ENCODE data around the gene EPHA6.

The EPHA6 gene

DNA sequence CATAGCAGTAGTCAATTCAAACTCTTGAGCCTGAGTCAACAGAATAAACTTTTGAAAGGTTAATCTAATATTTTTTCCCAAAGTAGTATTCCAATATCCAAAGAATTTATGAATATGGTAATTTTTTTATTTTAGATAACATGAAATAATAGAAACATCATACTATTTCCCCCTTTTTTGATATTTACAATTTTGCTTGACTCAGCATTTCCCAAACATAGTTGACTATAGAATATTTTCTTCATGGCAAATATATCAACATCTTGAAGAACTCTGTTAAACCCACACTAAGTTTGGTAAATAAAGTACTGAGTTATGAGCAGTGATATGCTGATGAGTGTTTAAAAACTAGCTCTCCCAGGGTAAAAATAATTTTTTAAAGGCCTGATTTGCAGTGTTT, 570.2 kb downstream of the EPHA6 start:
- H3K4me3 ChIP-seq (replicated peaks; ENCODE audit: low read depth, low read length), result no peak overlapping the region
- TF ChIP-seq, protein P1, sequence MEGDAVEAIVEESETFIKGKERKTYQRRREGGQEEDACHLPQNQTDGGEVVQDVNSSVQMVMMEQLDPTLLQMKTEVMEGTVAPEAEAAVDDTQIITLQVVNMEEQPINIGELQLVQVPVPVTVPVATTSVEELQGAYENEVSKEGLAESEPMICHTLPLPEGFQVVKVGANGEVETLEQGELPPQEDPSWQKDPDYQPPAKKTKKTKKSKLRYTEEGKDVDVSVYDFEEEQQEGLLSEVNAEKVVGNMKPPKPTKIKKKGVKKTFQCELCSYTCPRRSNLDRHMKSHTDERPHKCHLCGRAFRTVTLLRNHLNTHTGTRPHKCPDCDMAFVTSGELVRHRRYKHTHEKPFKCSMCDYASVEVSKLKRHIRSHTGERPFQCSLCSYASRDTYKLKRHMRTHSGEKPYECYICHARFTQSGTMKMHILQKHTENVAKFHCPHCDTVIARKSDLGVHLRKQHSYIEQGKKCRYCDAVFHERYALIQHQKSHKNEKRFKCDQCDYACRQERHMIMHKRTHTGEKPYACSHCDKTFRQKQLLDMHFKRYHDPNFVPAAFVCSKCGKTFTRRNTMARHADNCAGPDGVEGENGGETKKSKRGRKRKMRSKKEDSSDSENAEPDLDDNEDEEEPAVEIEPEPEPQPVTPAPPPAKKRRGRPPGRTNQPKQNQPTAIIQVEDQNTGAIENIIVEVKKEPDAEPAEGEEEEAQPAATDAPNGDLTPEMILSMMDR (IDR thresholded peaks at IDR 0.05; ENCODE audit: low read length, missing control alignments), result no peak
- no peak for DNase-seq (ENCODE audit: low read depth)

DNA sequence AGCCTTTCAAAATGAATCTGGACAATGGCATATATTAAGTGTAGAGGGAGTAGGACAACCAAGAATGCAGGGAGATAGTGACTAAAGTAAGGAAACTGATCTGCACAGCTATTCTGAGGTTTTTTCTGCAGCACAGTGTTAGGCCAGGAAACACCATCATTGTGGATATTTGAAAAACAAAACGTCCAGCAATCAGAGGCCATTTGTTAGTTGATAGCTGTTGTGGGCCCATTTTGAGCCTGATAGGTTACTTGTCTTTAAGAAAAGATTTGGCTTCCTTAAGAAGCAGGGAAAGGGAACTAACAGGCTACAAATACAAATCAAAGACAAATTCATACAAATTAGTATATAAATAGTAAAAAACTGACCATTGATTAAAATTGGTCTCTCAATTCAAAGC, 574.4 kb downstream of the EPHA6 start:
- no peak overlapping the region for H3K4me3 ChIP-seq (replicated peaks; ENCODE audit: low read depth, low read length)
- TF ChIP-seq, protein P1 (IDR thresholded peaks at IDR 0.05; ENCODE audit: low read length, missing control alignments), result no peak
- DNase-seq (ENCODE audit: low read depth), result no peak

DNA sequence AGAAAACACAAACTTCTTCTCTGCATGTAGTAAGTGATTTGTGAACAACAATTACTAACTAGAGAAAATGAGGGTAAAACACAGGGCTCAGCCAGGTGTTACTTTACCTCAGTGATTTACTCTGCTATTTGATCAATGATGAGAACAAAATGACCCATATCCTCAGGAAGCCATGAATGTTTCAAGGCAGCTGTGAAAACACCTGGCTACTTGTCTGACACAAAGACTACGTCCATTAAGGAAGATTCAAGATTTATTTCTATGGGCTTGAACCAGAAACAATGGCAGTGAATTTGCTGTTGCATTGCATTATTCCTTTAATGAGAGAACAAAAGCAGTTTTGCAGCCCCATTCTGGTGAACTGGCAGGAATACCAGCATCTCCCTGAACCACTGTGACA, 575.5 kb downstream of the EPHA6 start:
- H3K4me3 ChIP-seq (replicated peaks; ENCODE audit: low read depth, low read length), result no peak overlapping the region
- TF ChIP-seq, protein P1 (IDR thresholded peaks at IDR 0.05; ENCODE audit: low read length, missing control alignments), result no peak
- no peak for DNase-seq (ENCODE audit: low read depth)

DNA sequence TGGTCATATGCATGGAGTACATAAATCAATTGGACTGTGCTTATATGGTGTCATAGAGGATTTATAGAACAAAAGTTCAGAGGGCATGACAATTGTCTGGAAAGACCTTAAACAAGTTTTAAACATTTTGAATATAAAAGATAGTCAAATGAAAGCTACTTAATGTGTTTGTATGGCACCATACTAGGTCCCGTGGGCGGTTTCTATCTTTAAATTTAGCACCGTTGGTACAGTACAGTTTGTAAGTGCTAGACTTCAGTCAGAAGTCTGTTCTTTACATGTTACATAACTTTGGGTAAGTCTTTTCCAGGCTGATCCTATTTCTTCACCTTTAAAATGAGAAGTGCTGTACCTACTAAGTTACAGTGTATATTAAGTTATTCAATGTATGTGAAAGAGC, 576.8 kb downstream of the EPHA6 start:
- TF ChIP-seq, protein P1 (IDR thresholded peaks at IDR 0.05; ENCODE audit: low read length, missing control alignments), result no peak
- no peak for DNase-seq (ENCODE audit: low read depth)
- H3K4me3 ChIP-seq (replicated peaks; ENCODE audit: low read depth, low read length), result no peak overlapping the region

DNA sequence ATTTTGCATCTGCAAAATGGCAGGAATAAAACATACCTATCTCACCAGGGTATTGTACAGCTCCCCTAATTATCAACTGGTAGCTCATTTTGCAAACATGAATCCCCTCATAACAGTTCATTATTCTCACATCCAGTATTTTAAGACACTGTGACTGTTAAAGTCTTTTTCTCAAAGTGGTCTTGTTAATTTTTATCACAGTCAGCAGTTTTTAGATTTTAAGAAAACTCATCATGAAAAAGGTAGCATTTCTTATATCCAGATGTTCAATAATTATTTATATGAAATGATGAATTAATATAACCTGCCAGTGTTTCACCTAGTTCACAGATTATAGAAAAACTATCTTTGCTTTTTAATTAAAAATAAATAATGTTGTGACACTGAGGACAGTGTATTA, 595.2 kb downstream of the EPHA6 start:
- H3K4me3 ChIP-seq (replicated peaks; ENCODE audit: low read depth, low read length), result no peak overlapping the region
- TF ChIP-seq, protein P1 (IDR thresholded peaks at IDR 0.05; ENCODE audit: low read length, missing control alignments), result no peak
- no peak for DNase-seq (ENCODE audit: low read depth)

DNA sequence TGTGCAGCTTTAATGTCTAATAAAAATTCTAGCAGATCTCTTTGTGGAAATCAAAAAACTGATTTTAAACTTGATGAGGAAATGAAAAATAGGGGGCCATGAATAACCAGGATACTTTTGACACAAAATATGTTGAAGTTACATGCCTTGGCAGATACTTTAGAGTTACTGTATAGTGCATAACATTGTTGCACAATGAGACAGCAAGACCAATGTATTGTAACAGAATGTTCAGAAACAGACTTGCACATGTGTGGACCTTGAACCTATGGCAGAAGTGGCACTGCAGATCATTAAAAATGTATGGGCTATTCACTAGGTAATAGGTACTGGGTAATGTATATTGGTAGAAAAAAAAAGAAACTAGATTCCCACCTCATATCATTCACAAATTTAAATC, 607.2 kb downstream of the EPHA6 start:
- H3K4me3 ChIP-seq (replicated peaks; ENCODE audit: low read depth, low read length), result no peak overlapping the region
- TF ChIP-seq, protein P1 (IDR thresholded peaks at IDR 0.05; ENCODE audit: low read length, missing control alignments), result no peak
- DNase-seq (ENCODE audit: low read depth), result no peak

GRCh38 chr3:97425002-97425401, 610.6 kb downstream of the EPHA6 start:
- no peak overlapping the region for H3K4me3 ChIP-seq (replicated peaks; ENCODE audit: low read depth, low read length)
- TF ChIP-seq, protein P1 (IDR thresholded peaks at IDR 0.05; ENCODE audit: low read length, missing control alignments), result no peak
- no peak for DNase-seq (ENCODE audit: low read depth)

All from fibroblast of pulmonary artery (primary cell).